Brain pericyte (primary cell): ENCODE measurements around the gene RNMT.
"Not testable (repeated sequence)": the region's sequence is repeated elsewhere in the genome, so short reads cannot be mapped to it uniquely, and the experiment has no call there.

Experiments
- DNase-seq: peaks from one replicate; pipeline ENCODE4 v3.0.0-alpha.2; 2012; ENCODE audit warnings: low read depth, low spot score

RNMT gene

GRCh38 chr18:13726232-13726971, at the start of gene RNMT, which contains the start of gene FAM210A:
TSS of gene RNMT (plus strand) at chr18:13726673. CDS start at chr18:13731518, 4,845 bp downstream.
TSS of gene FAM210A (minus strand) at chr18:13726558. CDS start at chr18:13682077, 44,481 bp downstream.
- DNase-seq: peak; percentile 90

GRCh38 chr18:13677350-13677749, 49.1 kb upstream of the RNMT start:
- not testable (repeated sequence) for DNase-seq

- no peak for DNase-seq
Observed at GRCh38 chr18:13680612-13681011, 45.9 kb upstream of the RNMT start.

- no peak for DNase-seq
Observed at GRCh38 chr18:13681701-13682100, 44.8 kb upstream of the RNMT start.

- DNase-seq: no peak
Observed at GRCh38 chr18:13684546-13684945, 41.9 kb upstream of the RNMT start.

GRCh38 chr18:13688191-13689136, 38.0 kb upstream of the RNMT start:
- DNase-seq: no peak

- DNase-seq: not testable (repeated sequence)
Observed at GRCh38 chr18:13690060-13690459, 36.4 kb upstream of the RNMT start.

- not testable (repeated sequence) for DNase-seq
Observed at GRCh38 chr18:13695337-13695736, 31.1 kb upstream of the RNMT start.

GRCh38 chr18:13696961-13697360, 29.5 kb upstream of the RNMT start:
- no peak for DNase-seq

- no peak for DNase-seq
Observed at GRCh38 chr18:13700153-13700552, 26.3 kb upstream of the RNMT start.

- no peak for DNase-seq
Observed at GRCh38 chr18:13703899-13704298, 22.6 kb upstream of the RNMT start.

- no peak for DNase-seq
Observed at GRCh38 chr18:13710414-13710831, 16.1 kb upstream of the RNMT start.

GRCh38 chr18:13712400-13713131, 13.9 kb upstream of the RNMT start:
- DNase-seq: no peak

GRCh38 chr18:13713455-13714055, 12.9 kb upstream of the RNMT start:
- DNase-seq: no peak

GRCh38 chr18:13715330-13715729, 11.1 kb upstream of the RNMT start:
- DNase-seq: no peak

GRCh38 chr18:13716916-13717315, 9.6 kb upstream of the RNMT start:
- DNase-seq: no peak

- DNase-seq: no peak
Observed at GRCh38 chr18:13720123-13720522, 6.3 kb upstream of the RNMT start.

GRCh38 chr18:13720847-13721246, 5.6 kb upstream of the RNMT start:
- no peak for DNase-seq

GRCh38 chr18:13725566-13726231, 774 bp upstream of the RNMT start:
- no peak for DNase-seq

GRCh38 chr18:13726972-13727331, 479 bp downstream of the RNMT start:
- DNase-seq: peak; percentile 18

- no peak for DNase-seq
Observed at GRCh38 chr18:13730481-13730880, 4.0 kb downstream of the RNMT start.
